ENCODE results near the gene ARID1B.

- TF ChIP-seq CTCF (IDR thresholded peaks at IDR 0.05; ENCODE audit: insufficient read depth, low read length, poor library complexity, severe bottlenecking) (no peak), EZH2phosphoT487 (conservative IDR thresholded peaks at IDR 0.05; ENCODE audit: low read length) (no peak)
These were observed 70.9 kb downstream of the ARID1B start for GRCh38 chr6:156848123-156848522.
